Stimulated activated CD4-positive, alpha-beta T cell treated with anti-CD3 and anti-CD28 coated beads, TNF-alpha, amount 100 ng/mL, for 4 hours (primary cell): ENCODE data around the gene GPI.

ENCODE experiments used
- DNase-seq, 3 experiments: peaks; one replicate each; pipeline ENCODE4 v3.0.0-alpha.2; 2020; ENCODE audit warnings: low read depth in 3 of 3

GPI gene

DNA sequence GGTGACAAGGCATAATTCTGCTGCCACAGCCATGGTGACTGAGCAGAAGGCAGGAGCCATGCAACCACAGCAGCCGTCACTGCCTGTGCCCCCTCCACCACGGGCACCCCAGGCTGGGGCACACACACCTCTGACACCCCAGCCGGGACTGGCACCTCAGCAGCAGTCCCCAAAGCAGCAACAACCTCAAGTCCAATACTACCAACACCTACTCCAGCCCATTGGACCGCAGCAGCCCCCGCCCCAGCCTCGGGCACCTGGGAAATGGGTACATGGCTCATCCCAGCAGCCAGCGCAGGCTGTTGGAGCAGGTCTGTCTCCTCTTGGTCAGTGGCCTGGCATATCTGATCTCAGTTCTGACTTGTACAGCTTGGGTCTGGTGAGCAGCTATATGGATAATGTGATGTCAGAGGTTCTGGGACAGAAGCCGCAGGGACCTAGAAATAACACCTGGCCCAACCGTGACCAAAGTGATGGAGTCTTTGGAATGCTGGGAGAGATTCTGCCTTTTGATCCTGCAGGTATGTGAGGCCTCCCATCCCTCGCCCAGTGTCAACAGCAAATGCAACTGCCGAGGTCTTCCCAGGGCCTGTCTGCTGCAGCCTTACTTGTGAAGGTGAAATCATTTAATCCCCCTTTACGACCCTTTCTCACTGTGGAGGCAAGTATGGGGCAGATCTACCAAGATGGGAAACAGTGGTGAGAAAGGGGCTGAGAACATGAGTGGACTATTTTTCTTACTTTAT is 22.9 kb upstream of the GPI start:
- no peak for DNase-seq

DNA sequence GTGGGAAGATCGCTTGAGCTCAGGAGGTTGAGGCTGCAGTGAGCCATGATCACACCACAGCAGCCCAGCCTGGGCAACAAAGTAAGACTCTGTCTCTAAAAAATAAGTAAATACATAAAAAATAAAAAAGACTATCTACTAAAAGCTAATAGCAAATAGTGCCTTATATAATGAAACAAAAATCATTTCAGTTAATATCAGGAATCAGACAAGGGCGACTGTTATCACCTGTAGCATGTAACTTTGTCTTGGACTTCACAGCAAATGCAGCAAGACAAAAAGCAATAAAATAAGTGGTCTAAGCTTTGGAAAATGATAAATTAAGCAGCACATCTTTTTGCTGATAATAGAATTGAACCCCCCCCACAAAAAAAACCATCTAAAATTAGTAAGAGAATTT is 21.2 kb upstream of the GPI start:
- no peak for DNase-seq

- peak; percentile 40 to 51 (median 45) for DNase-seq
Observed at GRCh38 chr19:34345947-34346351, 19.0 kb upstream of the GPI start.

DNA sequence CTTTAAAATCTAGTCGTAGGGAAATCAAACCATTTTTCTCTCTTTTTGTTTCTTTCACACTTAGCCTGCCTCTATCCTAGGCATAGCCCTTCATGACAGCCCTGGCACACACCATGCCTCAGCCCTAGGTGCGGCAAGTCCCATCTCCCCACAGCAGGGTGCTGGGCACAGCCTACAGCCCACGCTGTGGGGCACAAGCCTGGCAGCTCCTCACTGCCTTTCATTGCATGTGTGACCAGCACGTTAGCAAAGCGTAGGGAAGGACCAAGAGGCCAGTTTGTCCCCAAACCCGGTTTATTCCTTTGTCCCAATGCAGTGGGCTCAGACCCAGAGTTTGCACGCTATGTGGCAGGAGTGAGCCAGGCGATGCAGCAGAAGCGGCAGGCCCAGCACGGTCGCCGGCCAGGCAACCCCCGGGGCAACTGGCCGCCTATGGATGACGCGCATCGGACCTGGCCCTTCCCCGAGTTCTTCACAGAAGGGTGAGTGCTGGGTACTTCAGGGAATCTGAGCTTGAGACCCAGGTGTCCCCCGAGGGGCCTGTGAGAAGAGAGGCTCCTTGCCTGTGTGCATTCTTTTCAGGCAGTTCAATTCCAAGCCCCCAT is 17.3 kb upstream of the GPI start:
- no peak for DNase-seq

- no peak for DNase-seq
Observed at GRCh38 chr19:34348899-34349487, 16.0 kb upstream of the GPI start.

- DNase-seq: peak in 2 of 3 experiments; percentile 37 to 55
Observed at GRCh38 chr19:34350161-34350561, 14.8 kb upstream of the GPI start.

GRCh38 chr19:34351382-34351826 is 13.6 kb upstream of the GPI start:
- no peak for DNase-seq

- no peak for DNase-seq
Observed at GRCh38 chr19:34353546-34353945, 11.4 kb upstream of the GPI start.

DNA sequence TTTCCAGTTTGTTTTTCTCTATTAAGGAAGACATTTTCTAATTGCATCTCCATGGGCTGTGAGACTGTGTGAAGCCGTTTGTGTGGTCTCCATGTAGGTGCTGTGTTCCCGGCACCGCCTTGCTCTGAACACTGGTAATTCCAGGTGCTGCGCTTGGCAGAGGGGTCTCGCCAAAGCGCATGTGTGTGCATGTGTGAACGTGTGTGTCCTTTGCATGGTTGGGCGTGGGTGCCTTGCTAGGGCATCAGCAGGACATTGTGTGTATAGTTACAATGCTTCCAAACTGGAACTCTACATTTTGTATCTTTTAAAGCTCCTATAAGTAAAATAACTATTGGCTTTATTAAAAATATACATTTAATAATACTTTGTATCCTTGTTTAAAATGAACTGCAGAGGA is 9.8 kb upstream of the GPI start:
- DNase-seq: no peak

DNA sequence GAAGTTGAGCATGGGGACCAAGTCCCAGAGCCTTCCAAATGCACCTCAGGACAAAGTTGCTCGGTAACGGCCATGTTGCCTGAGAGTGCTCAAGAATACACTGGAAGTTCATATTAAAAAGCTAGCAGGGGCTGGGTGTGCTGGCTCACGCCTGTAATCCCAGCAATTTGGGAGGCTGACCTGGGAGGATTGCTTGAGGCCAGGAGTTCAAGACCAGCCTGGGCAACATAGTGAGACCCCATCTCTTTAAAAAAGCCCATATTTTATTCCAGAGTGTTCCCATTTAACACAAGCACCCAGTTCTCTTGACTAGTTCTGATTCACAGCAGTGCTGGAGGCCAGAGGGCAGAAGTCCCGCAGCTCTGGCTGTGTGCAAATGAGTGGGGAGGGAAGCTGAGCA is 8.1 kb upstream of the GPI start:
- no peak for DNase-seq

DNA sequence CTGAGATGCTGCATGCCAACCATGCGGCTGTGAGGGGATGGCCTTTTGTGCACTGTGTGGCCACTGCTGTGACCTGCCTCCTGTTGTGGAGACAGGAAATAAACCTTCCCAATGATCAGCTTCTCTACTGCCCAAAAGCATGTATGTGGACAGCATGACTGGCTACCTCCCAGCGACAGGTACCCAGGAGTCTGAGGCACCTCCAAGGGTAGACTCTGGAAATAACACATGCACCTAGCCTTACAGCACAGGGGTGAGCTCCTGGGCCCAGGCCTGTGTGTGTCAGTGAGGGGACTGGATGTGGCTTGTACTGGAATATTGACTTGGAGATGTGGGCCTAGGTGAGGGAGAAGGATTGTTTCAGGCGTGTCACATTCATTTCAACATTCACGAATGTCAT is 7.6 kb upstream of the GPI start:
- no peak for DNase-seq

- DNase-seq: peak; percentile 92 to 97 (median 93)
Observed at GRCh38 chr19:34359140-34359953, 5.6 kb upstream of the GPI start.

- no peak for DNase-seq
Observed at GRCh38 chr19:34359954-34360315, 5.1 kb upstream of the GPI start.

GRCh38 chr19:34360354-34360909 is 4.6 kb upstream of the GPI start:
- DNase-seq: no peak

DNA sequence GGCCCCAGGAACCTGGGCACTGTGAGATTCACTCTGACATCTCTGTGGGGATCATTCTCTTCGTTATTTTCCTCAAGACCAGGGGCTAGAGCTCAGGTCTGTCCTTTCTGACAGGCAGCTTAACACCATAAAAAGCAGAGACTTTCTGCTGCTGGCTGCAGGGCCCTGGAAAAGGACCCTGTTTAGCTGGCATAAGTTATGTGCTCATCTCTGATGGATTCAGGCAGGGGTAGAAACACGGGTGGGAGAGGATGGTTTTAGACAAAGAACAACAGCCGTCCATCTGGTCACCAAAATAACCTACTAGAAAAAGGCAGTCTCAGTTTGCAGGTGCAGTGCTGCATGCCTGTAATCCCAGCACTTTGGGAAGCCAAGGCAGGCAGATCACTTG is 2.3 kb upstream of the GPI start:
- no peak for DNase-seq

- no peak for DNase-seq
Observed at GRCh38 chr19:34363094-34363493, 1.9 kb upstream of the GPI start.

- no peak for DNase-seq
Observed at GRCh38 chr19:34363930-34364329, 1.1 kb upstream of the GPI start.

DNA sequence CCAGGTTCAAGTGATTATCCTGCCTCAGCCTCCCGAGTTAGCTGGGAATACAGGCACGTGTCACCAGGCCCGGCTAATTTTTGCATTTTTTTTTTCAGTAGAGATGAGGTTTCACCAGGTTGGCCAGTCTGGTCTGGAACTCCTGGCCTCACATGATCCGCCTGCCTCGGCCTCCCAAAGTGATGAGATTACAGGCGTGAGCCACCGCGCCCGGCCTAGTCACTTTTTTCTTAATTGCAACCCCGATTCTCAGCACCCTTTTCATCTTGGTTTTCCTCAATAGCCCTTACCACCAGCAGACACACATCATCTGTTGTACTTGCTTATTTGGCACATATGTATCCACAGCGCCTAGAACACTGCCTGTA is 550 bp upstream of the GPI start:
- DNase-seq: no peak

DNA sequence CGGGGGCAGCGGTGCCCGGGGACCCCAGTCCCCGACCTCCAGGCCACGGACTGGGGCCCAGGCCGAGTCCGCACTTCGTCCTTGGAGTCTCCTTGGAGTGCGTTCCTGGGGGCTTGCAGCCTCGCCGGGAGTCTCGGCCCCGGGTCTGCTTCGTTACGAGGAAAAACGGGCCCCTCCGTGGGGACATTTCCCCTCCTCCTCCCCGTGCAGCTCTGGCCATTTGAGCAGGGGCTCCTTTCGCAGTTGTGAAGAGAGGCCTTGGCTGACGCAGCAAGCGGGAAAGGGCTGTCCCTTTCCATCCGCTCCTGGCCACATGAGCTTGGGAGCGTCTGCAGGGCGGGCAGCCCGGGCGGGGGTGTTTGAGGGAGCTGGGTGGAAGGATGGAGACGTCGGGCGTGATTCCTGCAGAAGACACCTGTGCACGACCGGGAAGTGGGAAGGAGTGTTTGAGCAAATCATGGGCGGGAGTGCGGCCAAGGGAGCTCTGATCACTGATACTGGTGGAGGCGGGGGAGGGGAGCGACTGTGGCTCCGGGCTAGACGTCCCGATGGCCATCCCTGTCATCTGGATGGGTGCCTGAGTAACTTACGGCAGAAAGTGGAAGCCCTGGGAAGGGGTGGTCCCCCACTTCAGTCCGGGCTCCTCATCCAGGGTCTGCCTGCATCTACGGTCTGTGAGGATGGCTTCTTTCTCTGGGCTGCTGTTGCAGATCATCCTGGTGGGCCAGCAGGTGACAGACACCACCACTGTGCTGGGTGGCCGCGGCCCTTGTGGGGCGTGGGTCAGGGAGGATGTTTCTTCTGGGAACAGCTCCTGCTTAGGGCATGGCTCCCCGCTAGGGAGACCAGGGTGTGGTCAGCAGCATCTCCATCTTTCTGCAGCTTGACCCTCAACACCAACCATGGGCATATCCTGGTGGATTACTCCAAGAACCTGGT is 736 bp downstream of the GPI start:
- no peak for DNase-seq

- no peak for DNase-seq
Observed at GRCh38 chr19:34366738-34367623, 2.0 kb downstream of the GPI start.
